ENCODE measurements around the gene CKAP4.

The CKAP4 gene

DNA sequence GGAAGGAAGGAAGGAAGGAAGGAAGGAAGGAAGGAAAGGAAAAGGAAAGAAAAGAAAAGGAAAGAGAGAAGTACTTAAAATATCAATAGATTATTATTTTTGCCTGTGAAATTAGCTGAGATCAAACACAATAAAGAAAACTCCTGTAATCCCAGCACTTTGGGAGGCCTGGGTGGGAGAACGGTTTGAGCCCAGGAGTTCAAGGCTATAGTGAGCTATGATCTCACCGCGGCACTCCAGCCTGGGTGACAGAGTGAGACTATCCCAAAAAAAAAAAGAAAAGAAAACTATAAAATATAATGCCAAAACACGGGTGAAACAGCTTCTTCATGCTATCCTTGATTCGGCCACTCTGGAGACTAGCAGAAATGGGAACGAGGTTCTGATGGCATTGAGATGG is 26.2 kb upstream of the CKAP4 start:
- no peak for DNase-seq

GRCh38 chr12:106273491-106273890 is 25.7 kb upstream of the CKAP4 start:
- no peak for DNase-seq

DNA sequence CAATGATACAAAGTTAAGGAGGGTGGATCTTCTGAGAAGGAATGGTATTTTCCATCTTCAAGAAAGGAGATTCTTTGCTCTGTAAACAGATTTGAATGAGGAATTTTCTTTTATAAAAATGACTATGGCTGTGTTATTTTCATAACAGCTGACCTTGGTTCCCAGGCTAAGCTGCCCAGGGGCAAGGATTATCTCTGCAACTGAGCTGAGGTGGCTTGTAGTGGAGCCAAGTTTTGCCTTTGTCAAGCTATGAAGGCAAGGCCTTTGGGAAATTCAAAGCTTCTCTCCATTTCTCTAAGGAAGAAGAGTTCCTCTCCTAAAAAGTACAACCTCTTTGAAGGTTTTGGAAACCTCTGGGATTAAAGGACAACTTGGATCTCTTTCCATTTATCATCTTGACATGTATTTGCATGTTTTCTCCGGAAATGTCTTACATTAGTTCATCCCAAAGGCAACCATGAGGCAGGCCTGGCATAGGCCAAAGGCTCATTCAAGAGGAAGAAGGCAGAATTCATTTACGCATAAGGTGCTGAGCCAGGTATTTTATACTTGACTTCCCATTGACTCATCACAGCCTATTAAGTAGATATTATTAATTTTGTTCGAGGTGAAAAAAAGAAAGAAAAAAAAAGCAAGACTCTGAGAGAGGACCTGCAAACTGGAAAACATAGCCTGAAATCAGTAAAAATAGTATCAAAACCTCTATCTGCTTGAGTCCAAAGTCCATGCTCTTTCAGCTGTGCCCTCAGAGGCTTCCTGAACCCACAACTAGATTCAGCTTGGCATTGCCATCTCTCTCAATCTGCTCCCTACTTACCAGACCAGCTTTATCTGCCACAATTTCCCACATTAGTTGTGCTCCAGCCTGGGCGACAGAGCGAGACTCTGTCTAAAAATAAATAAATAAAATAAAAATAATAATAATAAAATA is 24.0 kb upstream of the CKAP4 start:
- DNase-seq = no peak

DNA sequence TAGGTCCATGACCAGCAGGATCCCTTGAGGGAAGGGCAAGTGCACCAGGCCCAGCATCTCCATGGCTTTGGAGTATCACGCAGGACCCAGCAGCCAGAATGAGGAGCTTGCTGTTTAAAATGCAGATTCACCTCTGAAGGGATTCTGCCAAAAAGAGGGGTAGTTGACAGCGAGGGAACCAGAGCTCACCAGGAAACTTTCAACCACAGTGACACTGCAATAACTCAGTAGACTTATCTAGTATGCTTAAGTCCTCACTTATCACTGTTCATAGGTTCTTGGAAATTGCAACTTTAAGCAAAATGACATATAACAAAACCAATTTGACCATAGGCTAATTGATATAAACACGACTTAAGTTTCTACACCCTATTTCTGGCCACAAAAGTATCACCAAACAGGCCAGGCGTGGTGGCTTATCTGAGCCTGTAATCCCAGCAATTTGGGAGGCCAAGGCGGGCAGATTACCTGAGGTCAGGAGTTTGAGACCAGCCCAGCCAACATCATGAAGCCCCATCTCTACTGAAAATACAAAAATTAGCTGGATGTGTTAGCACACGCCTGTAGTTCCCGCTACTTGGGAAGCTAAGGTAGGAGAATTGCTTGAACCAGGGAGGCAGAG is 21.4 kb upstream of the CKAP4 start:
- no peak for DNase-seq

GRCh38 chr12:106267535-106267934 is 19.7 kb upstream of the CKAP4 start:
- DNase-seq = no peak

DNA sequence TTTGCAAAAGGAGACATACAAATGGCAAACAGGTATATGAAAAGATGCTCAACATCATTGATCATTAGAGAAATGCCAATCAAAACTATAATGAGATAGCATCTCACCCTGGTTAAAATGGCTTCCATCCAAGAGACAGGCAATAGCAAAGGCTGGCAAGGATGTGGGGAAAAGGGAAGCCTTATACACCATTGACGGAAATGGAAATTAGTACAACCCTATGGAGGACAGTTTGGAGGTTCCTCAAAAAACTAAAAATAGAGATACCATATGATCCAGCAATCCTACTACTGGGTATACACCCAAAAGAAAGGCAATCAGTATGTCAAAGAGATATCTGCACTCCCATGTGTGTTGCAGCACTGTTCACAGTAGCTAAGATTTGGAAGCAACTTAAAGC is 17.3 kb upstream of the CKAP4 start:
- no peak for DNase-seq

DNA sequence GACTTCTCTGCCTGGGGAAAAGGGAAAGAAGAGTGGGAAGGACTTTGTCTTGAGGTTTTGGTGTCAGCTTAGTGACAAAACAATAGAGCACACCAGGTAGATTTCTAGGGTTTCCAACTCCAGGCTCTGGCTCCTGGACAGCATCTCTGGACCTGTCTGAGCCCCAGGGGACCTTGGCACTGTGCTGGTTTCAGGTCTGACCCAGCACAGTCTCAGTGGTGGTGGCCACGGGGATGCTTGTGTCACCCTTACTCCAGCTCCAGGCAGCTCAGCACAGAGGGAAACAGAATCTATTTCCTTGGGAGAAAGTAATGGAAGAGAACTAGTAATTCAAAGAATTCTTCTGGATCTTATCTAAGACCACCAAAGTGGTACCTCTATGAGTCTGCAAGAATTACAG is 11.1 kb upstream of the CKAP4 start:
- no peak for DNase-seq

DNA sequence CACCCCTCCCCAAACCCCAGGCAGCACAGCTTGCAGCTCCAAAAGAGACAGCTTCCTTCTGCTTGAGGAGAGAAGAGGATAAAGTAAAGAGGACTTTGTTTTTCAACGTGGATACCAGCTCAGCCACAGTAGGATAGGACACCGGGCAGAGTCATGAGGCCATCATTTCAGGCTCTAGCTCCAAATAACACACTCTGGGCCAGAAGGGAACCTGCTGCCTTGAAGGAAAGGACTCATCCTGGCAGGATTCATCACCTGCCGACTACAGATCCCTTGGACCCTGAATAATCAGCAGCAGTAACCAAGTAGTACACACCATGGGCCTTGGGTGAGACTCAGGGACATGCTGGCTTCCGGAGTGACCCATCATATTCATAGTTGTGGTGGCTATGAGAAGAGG is 10.4 kb upstream of the CKAP4 start:
- DNase-seq = no peak

- no peak for DNase-seq
These were observed 8.7 kb upstream of the CKAP4 start for GRCh38 chr12:106256524-106256923.

- no peak for DNase-seq
These were observed 8.1 kb upstream of the CKAP4 start for GRCh38 chr12:106255952-106256351.

DNA sequence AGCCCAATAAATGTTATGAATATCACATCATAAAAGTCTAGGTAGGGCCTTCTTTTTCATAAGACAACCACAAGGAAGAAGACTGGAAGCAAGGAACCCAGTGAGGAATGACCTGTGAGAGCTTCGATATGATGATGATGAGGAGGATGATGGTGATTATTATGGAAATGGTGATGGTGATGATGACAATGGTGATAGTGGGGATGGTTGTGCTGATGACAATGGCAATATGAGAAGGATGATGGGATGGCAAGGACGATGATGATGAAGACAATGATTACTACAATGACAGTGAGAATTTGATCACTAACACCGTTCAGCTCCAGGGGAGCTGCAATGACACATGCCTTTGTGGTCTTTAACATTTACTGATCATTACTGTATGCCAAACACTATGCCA is 7.7 kb upstream of the CKAP4 start:
- no peak for DNase-seq

GRCh38 chr12:106254724-106255123 is 6.9 kb upstream of the CKAP4 start:
- no peak for DNase-seq

DNA sequence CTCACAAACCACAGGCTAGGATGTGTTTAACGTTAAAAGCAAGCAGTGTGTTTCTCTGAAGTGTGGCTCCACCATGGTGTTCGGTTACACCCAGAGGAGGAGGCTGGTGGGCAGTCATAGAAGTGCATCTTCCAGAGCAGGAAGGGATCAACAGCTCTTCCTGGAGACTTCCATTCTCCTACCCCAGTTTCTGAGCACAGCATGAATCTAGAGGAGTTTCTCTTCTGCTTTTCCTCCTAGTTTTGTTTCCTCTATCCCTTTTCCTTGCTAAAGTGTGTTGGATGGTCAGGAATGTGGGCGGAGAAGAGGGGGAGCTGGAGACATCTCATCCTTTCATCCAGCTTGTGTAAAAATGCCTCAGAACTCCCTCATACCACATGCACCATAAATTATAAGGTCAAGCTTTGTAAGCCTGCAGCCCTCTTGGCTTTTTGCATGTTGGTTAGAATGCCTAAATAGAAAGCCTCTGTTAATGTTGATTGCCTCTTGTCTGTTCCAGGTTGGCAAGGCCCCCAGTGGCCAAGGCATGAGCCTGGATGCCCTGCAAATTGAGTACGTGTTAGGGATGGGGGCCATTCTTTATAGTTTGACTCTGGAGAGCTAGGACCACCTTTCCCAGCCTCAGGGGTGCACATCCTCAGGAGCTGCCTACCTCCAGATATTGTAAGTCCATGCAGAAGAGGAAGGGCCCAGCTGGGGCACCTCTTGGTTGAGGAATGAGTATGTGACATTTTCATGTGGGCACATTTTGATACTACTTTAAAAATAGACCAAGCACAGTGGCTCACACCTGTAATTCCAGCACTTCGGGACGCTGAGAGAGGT is 4.0 kb upstream of the CKAP4 start:
- peak; percentile 77 for DNase-seq

DNA sequence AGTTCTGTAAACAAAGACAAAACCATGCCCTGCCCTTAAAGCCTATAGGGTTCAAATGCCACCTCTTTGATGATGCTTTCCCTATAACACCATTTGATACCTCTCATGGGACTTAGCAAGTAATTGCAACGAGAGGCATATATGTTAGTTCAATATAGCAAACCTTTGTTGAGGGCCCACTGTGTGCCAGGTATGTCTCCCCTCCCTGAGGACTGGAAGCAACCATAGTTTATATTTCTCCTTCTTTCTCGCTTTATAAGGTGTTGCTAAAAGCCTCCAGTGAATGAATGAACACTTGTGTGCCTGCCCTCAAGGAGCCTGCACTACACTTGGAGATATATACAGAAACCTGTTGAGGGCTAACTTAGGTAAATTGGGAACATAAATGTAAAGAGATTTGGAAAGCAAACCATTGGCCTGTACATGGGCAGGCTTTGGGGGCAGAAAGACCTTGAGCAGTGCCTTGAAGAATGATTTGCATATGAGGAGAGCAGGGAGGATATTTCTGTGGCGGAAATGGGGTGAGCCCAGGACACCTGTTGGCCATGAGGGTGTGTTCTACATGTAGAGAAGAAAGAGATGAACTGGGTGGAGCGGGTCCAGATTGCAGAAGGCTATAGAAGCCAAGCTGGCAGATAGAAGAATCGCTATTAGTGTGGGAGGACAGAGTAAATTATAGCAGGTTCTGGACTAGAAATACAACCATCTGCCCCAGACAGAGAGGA is 1.8 kb upstream of the CKAP4 start:
- DNase-seq = no peak

GRCh38 chr12:106248846-106249371 is 1.1 kb upstream of the CKAP4 start:
- DNase-seq = no peak

DNA sequence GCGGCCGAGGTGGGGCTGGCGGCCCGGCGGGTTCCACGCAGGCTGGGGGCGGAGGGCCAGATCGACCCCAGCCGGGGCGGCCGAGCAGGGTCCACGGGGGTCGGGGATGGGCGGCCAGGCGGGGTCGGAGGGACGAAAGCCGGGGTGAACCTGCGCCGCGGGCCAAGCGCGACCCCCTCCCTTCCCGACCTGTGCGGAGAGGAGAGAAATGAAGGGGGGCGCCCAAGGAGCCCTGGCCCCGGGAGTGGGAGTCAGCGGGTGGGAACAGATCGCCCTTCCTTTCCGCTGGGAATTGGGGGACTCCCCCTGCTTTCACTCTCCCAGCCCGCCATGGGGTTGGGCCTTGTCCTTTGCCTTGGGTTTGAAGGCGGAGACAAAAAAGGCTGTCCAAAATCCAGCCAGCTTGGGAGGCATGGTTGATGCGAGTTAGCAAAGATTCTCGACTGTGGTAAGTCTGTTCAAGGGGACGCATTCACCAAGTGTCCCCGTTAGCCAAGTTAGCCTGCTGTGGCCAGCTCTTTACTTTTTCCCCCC is 559 bp upstream of the CKAP4 start:
- DNase-seq = peak; percentile 40

DNA sequence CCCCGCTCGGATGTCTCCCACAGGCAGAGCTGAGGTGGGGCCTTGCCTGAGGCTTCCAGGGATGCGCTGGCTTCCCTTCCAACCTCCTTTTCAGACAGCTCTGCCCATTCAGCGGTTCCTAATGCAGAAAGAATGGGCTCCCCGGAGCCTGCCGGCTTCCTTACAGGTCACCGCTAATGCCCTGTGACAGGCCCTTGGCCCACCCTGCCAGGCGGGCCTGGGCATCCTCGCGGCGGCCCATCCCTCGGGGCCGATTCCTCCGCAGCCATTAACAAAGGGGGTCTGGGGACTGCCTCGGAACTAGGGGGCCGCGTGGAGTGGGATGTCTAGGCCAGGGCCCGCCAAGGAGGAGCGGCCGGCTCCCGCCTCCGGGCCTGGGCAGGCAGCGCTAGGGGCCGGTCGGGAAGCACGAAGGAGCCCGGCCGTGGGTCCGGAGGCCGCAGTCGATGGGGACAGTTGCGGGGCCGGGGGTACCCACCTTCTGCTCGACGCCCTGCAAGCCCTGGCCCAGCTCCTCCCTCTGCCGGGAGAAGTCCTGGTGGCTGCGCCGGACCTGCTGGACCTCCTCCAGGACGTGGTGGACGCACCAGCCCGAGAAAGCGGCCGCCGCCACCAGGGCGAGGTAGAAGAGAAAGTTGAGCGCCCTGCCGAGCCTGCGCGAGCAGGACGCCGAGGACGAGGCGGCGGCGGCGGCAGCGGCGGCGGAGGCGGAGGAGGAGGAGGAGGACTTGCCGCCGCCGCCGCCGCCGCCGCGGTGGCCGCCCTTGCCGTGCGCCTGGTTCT is 738 bp downstream of the CKAP4 start:
- DNase-seq = peak; percentile 44

GRCh38 chr12:106245767-106246166 is 2.1 kb downstream of the CKAP4 start:
- DNase-seq = peak; percentile 32

DNA sequence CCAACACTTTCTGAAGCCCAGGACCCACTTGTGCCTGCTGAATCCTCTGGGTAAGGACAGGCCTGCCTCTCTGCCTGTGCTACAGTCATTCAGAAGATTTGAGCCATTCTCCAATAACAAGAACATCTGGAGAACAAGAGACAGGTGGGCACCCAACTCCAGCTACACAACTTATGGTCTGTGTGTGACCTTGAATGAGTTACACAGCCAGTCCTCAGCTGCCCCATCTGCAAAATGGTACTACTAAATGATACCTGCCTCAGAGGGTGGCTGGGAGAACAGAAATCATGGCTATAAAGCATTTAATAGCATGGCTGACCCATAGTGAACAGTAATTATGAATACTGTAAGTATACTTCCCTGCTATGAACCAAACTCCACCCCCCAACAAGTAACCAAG is 4.2 kb downstream of the CKAP4 start:
- no peak for DNase-seq

- no peak for DNase-seq
These were observed 7.0 kb downstream of the CKAP4 start for GRCh38 chr12:106240821-106241220.

- no peak for DNase-seq
These were observed 7.9 kb downstream of the CKAP4 start for GRCh38 chr12:106239951-106240335.

Measured in kidney glomerular epithelial cell (primary cell).